GM12878 (cell line): ENCODE data around the gene NSMCE1. TPM values are rescaled to one million over a fixed set of nuclear protein-coding genes. Genes with fewer than 3 reads are reported as not detected.
"Not testable (repeated sequence)": the region's sequence is repeated elsewhere in the genome, so short reads cannot be mapped to it uniquely, and the experiment has no call there.

Experiments used
- ATAC-seq: fragments of 200-7000 bp; cut with Tn5 transposase; 3 replicates; pipeline ENCODE4 v1.9.1; 2020; ENCODE audit warnings: mild to moderate bottlenecking, moderate library complexity
- BruUV-seq: library from RNA; stranded (reverse); fragments of 400-500 nt; replicated peaks from 2 replicates; lab custom pipeline; 2021; lab: Mats Ljungman, UMichigan
- CTCF ChIA-PET: fragments of 300-600 bp; sonication (Branson Sonifier 250); formaldehyde crosslinking; extraction: SDS; loops from one replicate; lab custom pipeline; 2021; ENCODE audit warnings: inconsistent platforms; lab: Yijun Ruan, JAX
- POLR2A ChIA-PET: fragments of 350-600 bp; formaldehyde crosslinking; extraction: SDS; loops from one replicate; lab custom pipeline; 2021; ENCODE audit warnings: inconsistent platforms; lab: Charles Lee
- RAD21 ChIA-PET: fragments of 300-600 bp; sonication (Branson Sonifier 250); formaldehyde crosslinking; loops from one replicate; lab custom pipeline; 2023; ENCODE audit warnings: antibody characterized with exemption; ENCODE audit not compliant: unreplicated experiment; lab: Charles Lee
- SMC1A ChIA-PET: fragments of 300-600 bp; sonication (Branson Sonifier 250); formaldehyde crosslinking; loops from one replicate; lab custom pipeline; 2023; ENCODE audit not compliant: unreplicated experiment, uncharacterized antibody; lab: Charles Lee
- DNase-seq: peaks from one replicate; pipeline ENCODE4 v3.0.0-alpha.2; 2011; ENCODE audit warnings: low read depth, low spot score
- FAIRE-seq: peaks from 3 replicates; lab custom pipeline; 2011; peaks lifted over from hg19 to GRCh38; lab: Jason Lieb, UNC
- H2AFZ ChIP-seq: 2 replicates; pipeline ENCODE4 v1.6.0; 2011; ENCODE audit warnings: low read depth, low read length, control low read depth; ENCODE audit not compliant: control insufficient read depth
- H3K27ac ChIP-seq: 2 replicates; pipeline ENCODE4 v1.5.1; 2011; ENCODE audit warnings: control low read depth; ENCODE audit not compliant: control insufficient read depth, insufficient read depth
- H3K27me3 ChIP-seq, 2 experiments: replicated peaks in 1 of 2; 2 replicates each; pipeline versions ENCODE4 v1.6.0 to v1.6.1; 2011; ENCODE audit warnings: low read length in 1 of 2; ENCODE audit not compliant: control insufficient read depth in 2 of 2, insufficient read depth in 2 of 2
- H3K36me3 ChIP-seq, 2 experiments: 2 replicates each; pipeline ENCODE4 v1.5.1; 2011; ENCODE audit warnings: low read length in 1 of 2; ENCODE audit not compliant: control insufficient read depth in 2 of 2, insufficient read depth in 2 of 2
- H3K4me1 ChIP-seq: 2 replicates; pipeline ENCODE4 v1.6.1; 2011; ENCODE audit warnings: mild to moderate bottlenecking, low read length, moderate library complexity, mixed read lengths; ENCODE audit not compliant: control insufficient read depth, insufficient read depth
- H3K4me2 ChIP-seq: 2 replicates; pipeline ENCODE4 v1.6.0; 2011; ENCODE audit warnings: control low read depth; ENCODE audit not compliant: control insufficient read depth, insufficient read depth
- H3K4me3 ChIP-seq: fragments of 200-600 bp; sonication (generic); 2 replicates; pipeline ENCODE4 v1.5.1; 2016
- H3K79me2 ChIP-seq: 2 replicates; pipeline ENCODE4 v1.6.0; 2011; ENCODE audit warnings: low read length; ENCODE audit not compliant: control insufficient read depth, insufficient read depth
- H3K9ac ChIP-seq: 2 replicates; pipeline ENCODE4 v1.8.0; 2011; ENCODE audit warnings: low read length, control low read depth, mixed read lengths; ENCODE audit not compliant: control insufficient read depth, insufficient read depth
- H3K9me3 ChIP-seq: replicated peaks from 3 replicates; pipeline ENCODE4 v1.5.1; 2011; ENCODE audit warnings: mild to moderate bottlenecking, low read length; ENCODE audit not compliant: control insufficient read depth, insufficient read depth
- H4K20me1 ChIP-seq: 2 replicates; pipeline ENCODE4 v1.6.0; 2011; ENCODE audit not compliant: control insufficient read depth, insufficient read depth
- BCL11A ChIP-seq: IDR thresholded peaks from 2 replicates; pipeline ENCODE4 v1.6.1; 2011; ENCODE audit warnings: low read depth, low read length
- BRCA1 ChIP-seq: IDR thresholded peaks from 2 replicates; pipeline ENCODE4 v1.6.1; 2011; ENCODE audit warnings: low read depth, low read length, improper control_type of control experiment
- ESRRA ChIP-seq: IDR thresholded peaks from 2 replicates; pipeline ENCODE4 v1.6.1; 2012; ENCODE audit warnings: mild to moderate bottlenecking, low read length, improper control_type of control experiment
- IKZF1 ChIP-seq: fragments of 450-650 bp; conservative IDR thresholded peaks from 2 replicates; pipeline ENCODE4 v1.6.1; 2017; ENCODE audit warnings: antibody characterized with exemption, mild to moderate bottlenecking
- MLLT1 ChIP-seq: fragments of 450-650 bp; IDR thresholded peaks from 2 replicates; pipeline ENCODE4 v1.6.1; 2016; ENCODE audit warnings: mild to moderate bottlenecking
- ZBTB33 ChIP-seq: fragments of 450-650 bp; IDR thresholded peaks from 2 replicates; pipeline ENCODE4 v1.6.1; 2017; ENCODE audit warnings: mild to moderate bottlenecking
- WGBS: methylation state at CpG from one replicate; pipeline ENCODE4 v1.1.6; 2016; ENCODE audit warnings: low lambda C conversion rate; ENCODE audit not compliant: insufficient replicate concordance, insufficient coverage; ENCODE audit errors: missing lambda C conversion rate; 5-methylcytosine and 5-hydroxymethylcytosine counted together
- in situ Hi-C: fragments of 300-500 bp; cut with MboI; formaldehyde crosslinking; loops from 9 replicates; pipeline ENCODE4 v1.14.3; 2018; ENCODE audit warnings: mixed read lengths
- intact Hi-C: fragments of 100-400 bp; cut with micrococcal nuclease; formaldehyde crosslinking; loops from one replicate; pipeline ENCODE4 v1.14.2; 2022; ENCODE audit not compliant: unreplicated experiment
- polyA plus RNA-seq, 11 experiments: library from polyadenylated mRNA; depleted of rRNA in 4 of 11; unstranded in 6 of 11; stranded (reverse) in 5 of 11; fragments of >200 nt; fragmentation: Nextera tagmentation in 4 of 11; fragmentation: Illumina TruSeq in 1 of 11; extraction: Ambion mirVana in 4 of 11; extraction: Trizol in 1 of 11; gene quantifications; 1 replicate in 1 of 11; 2 replicates in 10 of 11; pipeline versions ENCODE4 v1.2.1 to v1.2.3, GENCODE V29; 2011 to 2016; ENCODE audit warnings: inconsistent platforms in 2 of 11, missing spikeins in 2 of 11, low read depth in 1 of 11
- total RNA-seq, 4 experiments: library from RNA; depleted of rRNA in 3 of 4; stranded (reverse); fragments of >200 nt in 3 of 4; fragmentation: Illumina TruSeq in 1 of 4; extraction: Trizol in 1 of 4; gene quantifications; 2 replicates each; pipeline versions ENCODE4 v1.2.1 to v1.2.3, GENCODE V29; 2013 to 2021

The NSMCE1 gene
- total and polyA plus RNA-seq, 10 of the 15 experiments (the other 5 are each of a cell fraction or from before 2014, with no cell fraction given) = 54.0 to 214 (median 71.4) TPM

GRCh38 chr16:27273330-27273669, 4.7 kb upstream of the NSMCE1 start:
- Histone ChIP-seq H4K20me1 (no peaks in the 10 kb centered on the region), H3K4me3 (no peak overlapping the region), H3K79me2 (peaks cover 5% of the 10 kb centered on the region), H3K4me1 (peaks cover 16% of the 10 kb centered on the region), H3K27me3 (no peaks in the 10 kb centered on the region), H3K36me3 (no peaks in the 10 kb centered on the region), H3K27ac (no peak overlapping the region), H3K9ac (no peak overlapping the region), H3K4me2 (no peak overlapping the region), H2AFZ (no peak overlapping the region), H3K9me3 (no peaks in the 10 kb centered on the region)
- ChIA-PET POLR2A (interaction anchor here (0.6 to 5.6 kb wide), 10 partner anchors 9 to 128 kb away, joined by 3 to 34 read pairs (median 8); partner anchors contain the start of gene IL21R), CTCF (interaction anchor here (0.7 to 10.7 kb wide), 9 partner anchors 8 to 181 kb away, joined by 3 to 121 read pairs (median 6); no protein-coding TSS in a partner anchor), RAD21 (interaction anchor here (0.8 to 8.9 kb wide), 16 partner anchors 8 to 154 kb away, joined by 3 to 105 read pairs (median 8); partner anchors contain the start of gene IL21R), SMC1A (interaction anchor here (0.7 to 12.4 kb wide), 14 partner anchors 8 to 133 kb away, joined by 3 to 178 read pairs (median 8); no protein-coding TSS in a partner anchor)
- no TSS peak for BruUV-seq
- FAIRE-seq = no peak
- no peak for ATAC-seq
- DNase-seq = no peak
- 99% methylated on average over 4 of the region's 4 CpGs for WGBS
- no peak for TF ChIP-seq MLLT1
- no peak for TF ChIP-seq ZBTB33
- no peak for TF ChIP-seq IKZF1
- TF ChIP-seq BRCA1 = no peak
- TF ChIP-seq BCL11A = no peak
- no peak for TF ChIP-seq ESRRA
- in situ Hi-C loops (no loop called here), intact Hi-C loops (no loop called here)

GRCh38 chr16:27272697-27273096, 4.1 kb upstream of the NSMCE1 start:
- H2AFZ ChIP-seq, H3K27ac ChIP-seq, FAIRE-seq, DNase-seq, in situ Hi-C loops, H3K4me3 ChIP-seq, H4K20me1 ChIP-seq, H3K27me3 ChIP-seq, H3K36me3 ChIP-seq, H3K9me3 ChIP-seq, BruUV-seq, intact Hi-C loops, H3K4me2 ChIP-seq, H3K79me2 ChIP-seq, ATAC-seq, H3K9ac ChIP-seq: not testable (repeated sequence)
- ChIA-PET SMC1A (interaction anchor here (2.1 to 12.4 kb wide), 6 partner anchors 10 to 45 kb away, joined by 7 to 178 read pairs (median 58); no protein-coding TSS in a partner anchor), RAD21 (interaction anchor here (2.2 to 8.9 kb wide), 6 partner anchors 10 to 94 kb away, joined by 9 to 105 read pairs (median 29); no protein-coding TSS in a partner anchor), POLR2A (interaction anchor here (0.7 to 5.6 kb wide), 3 partner anchors 15 to 39 kb away, joined by 4 to 34 read pairs (median 5); no protein-coding TSS in a partner anchor), CTCF (interaction anchor here (0.9 to 10.7 kb wide), 4 partner anchors 31 to 95 kb away, joined by 3 to 121 read pairs (median 7); no protein-coding TSS in a partner anchor)
- peaks cover 16% of the 10 kb centered on the region for H3K4me1 ChIP-seq
- 96% methylated on average over 7 of the region's 7 CpGs for WGBS
